ENCODE results near the gene TXNL4A. TPM values are rescaled to one million over a fixed set of nuclear protein-coding genes. Genes with fewer than 3 reads are reported as not detected.
"Not testable (repeated sequence)": the region's sequence is repeated elsewhere in the genome, so short reads cannot be mapped to it uniquely, and the experiment has no call there.

Gene TXNL4A
- total RNA-seq, 1 donor from 2014 or later, result 104 TPM

DNA sequence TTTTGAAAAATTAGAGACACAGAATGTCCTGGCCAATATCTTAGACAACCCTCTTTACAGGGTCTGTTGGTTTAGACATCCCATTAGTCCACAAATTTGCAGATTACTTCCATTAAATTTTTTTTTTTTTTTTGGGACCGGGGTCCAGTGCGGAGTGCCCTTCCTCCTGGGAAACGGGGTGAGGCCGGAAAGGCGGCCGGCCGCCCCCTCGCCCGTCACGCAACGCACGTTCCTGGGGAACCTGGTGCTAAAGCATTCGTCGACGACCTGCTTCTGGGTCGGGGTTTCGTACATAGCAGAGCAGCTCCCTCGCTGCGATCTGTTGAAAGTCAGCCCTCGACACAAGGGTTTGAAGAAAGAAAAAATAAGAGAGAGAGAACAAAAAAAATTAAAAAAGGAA, 24.4 kb upstream of the TXNL4A start:
- H3K9me3 Mint-ChIP-seq (ENCODE audit: low read depth), result peaks cover 48% of the 10 kb centered on the region
- no peaks in the 10 kb centered on the region for H3K27me3 Mint-ChIP-seq
- H3K4me1 Mint-ChIP-seq (ENCODE audit: low read depth), result no peaks in the 10 kb centered on the region
- TF ChIP-seq, protein P1, sequence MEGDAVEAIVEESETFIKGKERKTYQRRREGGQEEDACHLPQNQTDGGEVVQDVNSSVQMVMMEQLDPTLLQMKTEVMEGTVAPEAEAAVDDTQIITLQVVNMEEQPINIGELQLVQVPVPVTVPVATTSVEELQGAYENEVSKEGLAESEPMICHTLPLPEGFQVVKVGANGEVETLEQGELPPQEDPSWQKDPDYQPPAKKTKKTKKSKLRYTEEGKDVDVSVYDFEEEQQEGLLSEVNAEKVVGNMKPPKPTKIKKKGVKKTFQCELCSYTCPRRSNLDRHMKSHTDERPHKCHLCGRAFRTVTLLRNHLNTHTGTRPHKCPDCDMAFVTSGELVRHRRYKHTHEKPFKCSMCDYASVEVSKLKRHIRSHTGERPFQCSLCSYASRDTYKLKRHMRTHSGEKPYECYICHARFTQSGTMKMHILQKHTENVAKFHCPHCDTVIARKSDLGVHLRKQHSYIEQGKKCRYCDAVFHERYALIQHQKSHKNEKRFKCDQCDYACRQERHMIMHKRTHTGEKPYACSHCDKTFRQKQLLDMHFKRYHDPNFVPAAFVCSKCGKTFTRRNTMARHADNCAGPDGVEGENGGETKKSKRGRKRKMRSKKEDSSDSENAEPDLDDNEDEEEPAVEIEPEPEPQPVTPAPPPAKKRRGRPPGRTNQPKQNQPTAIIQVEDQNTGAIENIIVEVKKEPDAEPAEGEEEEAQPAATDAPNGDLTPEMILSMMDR (IDR thresholded peaks at IDR 0.05; ENCODE audit: unreplicated experiment), result no peak
- H3K27ac Mint-ChIP-seq, result no peak overlapping the region
- peaks cover 14% of the 10 kb centered on the region for H3K36me3 Mint-ChIP-seq (ENCODE audit: insufficient read depth)
- no peak overlapping the region for H3K4me3 Mint-ChIP-seq (ENCODE audit: low read depth)
- no peak for DNase-seq (ENCODE audit: low spot score, unreplicated experiment)

DNA sequence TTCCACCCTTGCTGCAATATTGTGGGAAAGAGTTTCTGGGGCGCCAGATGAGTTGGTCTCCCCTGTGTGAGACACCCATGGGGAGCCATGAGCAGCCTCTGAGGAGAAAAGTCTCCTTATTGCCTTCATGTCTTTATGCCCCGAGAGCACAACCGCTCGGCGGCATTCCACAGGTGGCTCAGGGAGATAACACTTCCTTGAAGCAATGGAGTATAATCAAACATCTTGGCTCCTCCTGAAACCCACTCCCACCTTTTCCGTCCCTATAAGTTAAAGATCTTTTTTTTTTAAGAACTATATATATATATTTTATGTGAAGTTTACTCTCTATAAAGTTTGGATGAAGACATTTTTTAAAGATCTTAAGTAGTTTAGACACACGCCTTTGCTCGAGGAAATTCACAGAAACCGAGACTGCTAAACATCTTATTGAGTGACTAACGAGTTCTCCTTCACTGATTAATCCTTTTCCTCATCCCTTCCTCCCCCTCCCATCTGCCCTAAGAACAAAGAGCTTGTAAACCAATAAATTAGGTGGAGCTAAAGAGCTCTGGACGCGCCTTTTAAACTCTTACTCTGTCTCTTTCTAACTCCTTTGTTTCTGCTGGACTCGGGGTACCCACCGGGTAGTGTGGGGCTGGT, 23.3 kb upstream of the TXNL4A start:
- not testable (repeated sequence) for DNase-seq (ENCODE audit: low spot score, unreplicated experiment); H3K4me1 Mint-ChIP-seq (ENCODE audit: low read depth); H3K27me3 Mint-ChIP-seq; H3K4me3 Mint-ChIP-seq (ENCODE audit: low read depth); H3K27ac Mint-ChIP-seq
- Mint-ChIP-seq H3K36me3 (ENCODE audit: insufficient read depth) (peaks cover 14% of the 10 kb centered on the region), H3K9me3 (ENCODE audit: low read depth) (peaks cover 51% of the 10 kb centered on the region)

DNA sequence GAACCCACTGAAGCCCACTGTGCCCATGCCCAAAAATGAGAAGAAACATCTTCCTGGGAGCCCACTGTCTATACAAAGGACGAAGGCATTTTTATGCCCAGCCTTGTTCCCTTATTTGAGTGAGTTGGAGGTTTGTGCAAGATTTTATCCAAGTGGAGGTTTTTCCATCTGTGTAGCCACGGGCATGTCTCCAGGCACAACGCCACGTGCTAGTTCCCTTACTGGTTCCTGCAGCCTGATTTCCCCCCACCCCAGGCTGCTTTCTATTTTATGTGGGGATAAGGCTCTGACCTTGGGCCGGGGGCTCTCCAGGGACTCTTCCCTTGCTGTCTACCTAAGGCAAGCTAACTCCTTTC, 22.2 kb upstream of the TXNL4A start:
- no peak overlapping the region for H3K27ac Mint-ChIP-seq
- H3K9me3 Mint-ChIP-seq (ENCODE audit: low read depth), result peaks cover 51% of the 10 kb centered on the region
- H3K36me3 Mint-ChIP-seq (ENCODE audit: insufficient read depth), result peaks cover 14% of the 10 kb centered on the region
- no peaks in the 10 kb centered on the region for H3K4me1 Mint-ChIP-seq (ENCODE audit: low read depth)
- H3K27me3 Mint-ChIP-seq, result no peaks in the 10 kb centered on the region
- H3K4me3 Mint-ChIP-seq (ENCODE audit: low read depth), result no peak overlapping the region
- TF ChIP-seq, protein P1 (IDR thresholded peaks at IDR 0.05; ENCODE audit: unreplicated experiment), result no peak
- DNase-seq (ENCODE audit: low spot score, unreplicated experiment), result no peak

DNA sequence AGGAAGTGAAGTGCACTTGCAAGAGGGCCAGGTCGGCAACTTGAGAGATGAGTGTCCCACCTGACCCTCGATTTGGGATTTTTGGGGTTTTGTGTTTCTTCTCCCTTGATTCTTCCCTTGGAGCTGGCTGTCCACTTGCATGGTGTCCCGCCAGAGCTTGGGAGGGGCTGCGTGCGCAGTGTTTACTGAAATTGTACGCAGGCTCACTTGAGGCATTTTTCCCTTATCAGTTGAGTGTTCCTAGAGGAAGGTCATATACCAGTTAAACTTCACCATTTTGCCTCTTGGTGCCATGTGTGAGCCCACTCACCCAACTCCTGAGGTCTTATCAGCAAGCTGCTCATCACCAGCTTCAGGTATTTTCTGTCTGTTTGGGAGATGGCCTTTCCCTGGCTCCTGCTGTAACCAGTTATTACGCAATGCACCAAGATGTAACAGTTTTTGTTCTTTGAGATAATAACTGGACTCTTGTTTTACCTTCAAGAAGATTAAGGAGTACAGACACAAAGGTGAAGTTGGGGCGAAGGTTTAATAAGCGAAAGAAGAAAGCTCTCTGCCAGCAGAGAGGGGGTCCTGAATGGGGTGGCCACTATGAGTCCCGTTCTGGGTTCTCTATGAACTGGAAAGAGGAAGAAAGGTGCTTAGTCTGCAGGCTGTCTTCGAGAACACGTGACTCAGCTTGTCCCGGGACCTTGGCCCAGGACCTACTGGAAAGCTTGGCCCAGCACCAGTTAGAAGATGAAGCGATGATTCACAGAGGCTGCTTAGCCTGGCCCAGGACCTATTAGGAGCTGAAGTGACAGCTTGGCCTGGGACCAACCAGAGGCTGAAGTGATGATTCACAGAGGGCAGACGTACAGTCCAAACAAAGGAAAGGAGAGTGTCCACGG, 21.5 kb upstream of the TXNL4A start:
- H3K4me3 Mint-ChIP-seq (ENCODE audit: low read depth), result no peak overlapping the region
- peaks cover 14% of the 10 kb centered on the region for H3K36me3 Mint-ChIP-seq (ENCODE audit: insufficient read depth)
- H3K27me3 Mint-ChIP-seq, result no peaks in the 10 kb centered on the region
- no peak for DNase-seq (ENCODE audit: low spot score, unreplicated experiment)
- TF ChIP-seq, protein P1 (IDR thresholded peaks at IDR 0.05; ENCODE audit: unreplicated experiment), result no peak
- H3K9me3 Mint-ChIP-seq (ENCODE audit: low read depth), result peaks cover 51% of the 10 kb centered on the region
- H3K27ac Mint-ChIP-seq, result peak overlapping the region; percentile 59
- H3K4me1 Mint-ChIP-seq (ENCODE audit: low read depth), result no peaks in the 10 kb centered on the region

DNA sequence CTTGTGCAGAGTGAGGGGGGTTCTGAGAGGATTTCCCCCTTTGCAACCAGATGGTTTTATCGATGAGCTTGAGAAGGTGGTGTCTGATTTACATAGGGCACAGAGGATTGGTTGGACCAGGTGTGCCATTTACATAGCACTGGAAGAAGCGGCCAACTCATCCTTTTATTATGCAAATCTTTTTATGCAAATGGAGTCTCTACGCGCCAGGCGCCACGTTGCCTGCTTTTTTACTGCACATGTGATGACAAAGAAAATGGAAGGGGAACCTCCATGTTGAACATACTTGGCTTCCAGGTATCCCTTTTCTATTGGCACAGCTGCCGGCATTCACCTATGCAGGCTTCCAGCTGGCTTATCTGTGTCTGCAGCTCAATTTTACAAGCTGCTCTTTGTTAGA, 18.4 kb upstream of the TXNL4A start:
- TF ChIP-seq, protein P1 (IDR thresholded peaks at IDR 0.05; ENCODE audit: unreplicated experiment), result no peak
- Mint-ChIP-seq H3K4me3 (ENCODE audit: low read depth) (no peak overlapping the region), H3K4me1 (ENCODE audit: low read depth) (no peaks in the 10 kb centered on the region), H3K9me3 (ENCODE audit: low read depth) (peaks cover 38% of the 10 kb centered on the region), H3K27ac (no peak overlapping the region), H3K27me3 (no peaks in the 10 kb centered on the region), H3K36me3 (ENCODE audit: insufficient read depth) (peaks cover 6% of the 10 kb centered on the region)
- DNase-seq (ENCODE audit: low spot score, unreplicated experiment), result no peak

Data from progenitor cell of endocrine pancreas (in vitro differentiated cells).